GM13976 (cell line): Measurements from ENCODE around the gene PDZD11.
"Not testable (repeated sequence)": the region's sequence is repeated elsewhere in the genome, so short reads cannot be mapped to it uniquely, and the experiment has no call there.

Source experiments
- DNase-seq: peaks from one replicate; pipeline ENCODE4 v3.0.0; 2012; ENCODE audit warnings: low spot score
- CTCF ChIP-seq: IDR thresholded peaks from 2 replicates; pipeline ENCODE4 v1.5.1; 2012; ENCODE audit warnings: borderline replicate concordance, mild to moderate bottlenecking; ENCODE audit not compliant: insufficient read depth; ENCODE audit errors: extremely low read depth, missing control alignments, control extremely low read depth
- in situ Hi-C: fragments of 300-500 bp; cut with MboI; formaldehyde crosslinking; loops from one replicate; pipeline ENCODE4 v1.12.0; 2022; ENCODE audit warnings: low sequenced_read_pairs, mixed read lengths, inconsistent platforms; ENCODE audit not compliant: unreplicated experiment

PDZD11 gene

GRCh38 chrX:70289793-70290770, at the start of gene PDZD11, which contains the start of gene KIF4A:
PDZD11 (minus strand) TSS chrX:70289927; CDS start chrX:70289341, 586 bp downstream.
KIF4A (plus strand) TSS chrX:70290104; CDS start chrX:70290459, 355 bp downstream.
- in situ Hi-C loops = no loop called here

GRCh38 chrX:70338290-70338689, 48.6 kb upstream of the PDZD11 start:
- in situ Hi-C loops = no loop called here
- DNase-seq = no peak
- TF ChIP-seq CTCF = no peak

More at GRCh38 chrX:70289793-70290770, at the start of gene PDZD11, which contains the start of gene KIF4A:
- DNase-seq = peak; percentile 92
- TF ChIP-seq CTCF = no peak

GRCh38 chrX:70336767-70337166, 47.0 kb upstream of the PDZD11 start:
- DNase-seq = no peak
- no peak for TF ChIP-seq CTCF
- in situ Hi-C loops = no loop called here

GRCh38 chrX:70332600-70332999, 42.9 kb upstream of the PDZD11 start:
- no peak for TF ChIP-seq CTCF
- no peak for DNase-seq
- in situ Hi-C loops = no loop called here

GRCh38 chrX:70331161-70331560, 41.4 kb upstream of the PDZD11 start:
- no peak for DNase-seq
- in situ Hi-C loops = no loop called here
- no peak for TF ChIP-seq CTCF

GRCh38 chrX:70324326-70324725, 34.6 kb upstream of the PDZD11 start:
- no peak for DNase-seq
- TF ChIP-seq CTCF = no peak
- in situ Hi-C loops = no loop called here

GRCh38 chrX:70323628-70324027, 33.9 kb upstream of the PDZD11 start:
- in situ Hi-C loops, DNase-seq: not testable (repeated sequence)
